CD4-positive, alpha-beta T cell (primary cell): ENCODE measurements around the gene AKAP8. TPM values are rescaled to one million over a fixed set of nuclear protein-coding genes. Genes with fewer than 3 reads are reported as not detected.

ENCODE experiments used
- ATAC-seq: fragments of 200-7000 bp; cut with Tn5 transposase; one replicate; pipeline ENCODE4 v1.10.0; 2022; ENCODE audit warnings: mild to moderate bottlenecking; ENCODE audit not compliant: poor library complexity
- CTCF ChIA-PET: fragments of 350-600 bp; sonication (Branson Sonifier 250); formaldehyde crosslinking; loops from one replicate; lab custom pipeline; 2021; ENCODE audit warnings: antibody characterized with exemption, inconsistent platforms; lab: Charles Lee
- POLR2A ChIA-PET: fragments of 350-600 bp; sonication (Branson Sonifier 250); formaldehyde crosslinking; loops from one replicate; lab custom pipeline; 2021; ENCODE audit warnings: antibody characterized with exemption, inconsistent platforms; lab: Charles Lee
- DNase-seq, 14 experiments: peaks; one replicate each; pipeline ENCODE4 v3.0.0-alpha.2; 2013 to 2020; ENCODE audit warnings: mixed read lengths in 2 of 14
- H3K27ac ChIP-seq, 2 donors: one replicate each; pipeline versions ENCODE4 v1.5.1 to v1.7.0; 2013; ENCODE audit warnings: low read length in 2 of 2, low read depth in 1 of 2, mild to moderate bottlenecking in 1 of 2
- H3K27me3 ChIP-seq, 2 experiments: 1 replicate in 1 of 2; 2 replicates in 1 of 2; pipeline versions ENCODE4 v1.6.1 to v1.7.0; 2013; ENCODE audit warnings: low read length in 2 of 2, control low read depth in 1 of 2, mild to moderate bottlenecking in 1 of 2, moderate library complexity in 1 of 2; ENCODE audit not compliant: insufficient read depth in 2 of 2, control insufficient read depth in 1 of 2
- H3K36me3 ChIP-seq: one replicate; pipeline ENCODE4 v1.6.1; 2013; ENCODE audit warnings: low read length, control low read depth; ENCODE audit not compliant: insufficient read depth
- H3K4me1 ChIP-seq: one replicate; pipeline ENCODE4 v1.6.1; 2013; ENCODE audit warnings: low read length, control low read depth; ENCODE audit not compliant: insufficient read depth
- H3K4me3 ChIP-seq: one replicate; pipeline ENCODE4 v1.5.1; 2013; ENCODE audit warnings: mild to moderate bottlenecking, low read length, moderate library complexity
- H3K9me3 ChIP-seq, 2 experiments: 1 replicate in 1 of 2; 2 replicates in 1 of 2; pipeline versions ENCODE4 v1.6.1 to v1.7.0; 2013; ENCODE audit warnings: low read length in 2 of 2, mild to moderate bottlenecking in 2 of 2, control low read depth in 1 of 2, moderate library complexity in 1 of 2; ENCODE audit not compliant: control insufficient read depth in 1 of 2, insufficient read depth in 1 of 2
- H3K27ac Mint-ChIP-seq: one replicate; pipeline ENCODE4 v1.8.0; 2020; ENCODE audit warnings: mixed read lengths
- H3K27me3 Mint-ChIP-seq: one replicate; pipeline ENCODE4 v1.8.0; 2021; ENCODE audit warnings: mixed read lengths
- H3K36me3 Mint-ChIP-seq: one replicate; pipeline ENCODE4 v1.8.0; 2021; ENCODE audit warnings: low read depth, mixed read lengths
- H3K4me1 Mint-ChIP-seq: one replicate; pipeline ENCODE4 v1.8.0; 2021; ENCODE audit warnings: low read depth, mixed read lengths
- H3K4me3 Mint-ChIP-seq: one replicate; pipeline ENCODE4 v1.8.0; 2020; ENCODE audit warnings: mild to moderate bottlenecking, mixed read lengths
- H3K9me3 Mint-ChIP-seq: one replicate; pipeline ENCODE4 v1.8.0; 2020; ENCODE audit warnings: mixed read lengths
- intact Hi-C, 2 experiments: fragments of 100-400 bp; cut with DNase I in 1 of 2; cut with micrococcal nuclease in 1 of 2; formaldehyde crosslinking; loops; one replicate each; pipeline versions ENCODE4 v1.15.1 to v1.9.0; 2023 to 2025; cut with DNase I, micrococcal nuclease
- total RNA-seq, 174 experiments: library from RNA in 2 of 174; stranded (reverse) in 2 of 174; gene quantifications; one replicate each; pipeline ENCODE4 v1.2.3 and lab custom pipeline; 2021 to 2026
- TF ChIP-seq, protein P1 (sequence below): fragments of 200-600 bp; IDR thresholded peaks from one replicate; pipeline ENCODE4 v1.8.0; 2022; ENCODE audit warnings: antibody characterized with exemption, mild to moderate bottlenecking

The AKAP8 gene
- total RNA-seq, 2 experiments from 2014 or later = 87.5 to 90.1 TPM

DNA sequence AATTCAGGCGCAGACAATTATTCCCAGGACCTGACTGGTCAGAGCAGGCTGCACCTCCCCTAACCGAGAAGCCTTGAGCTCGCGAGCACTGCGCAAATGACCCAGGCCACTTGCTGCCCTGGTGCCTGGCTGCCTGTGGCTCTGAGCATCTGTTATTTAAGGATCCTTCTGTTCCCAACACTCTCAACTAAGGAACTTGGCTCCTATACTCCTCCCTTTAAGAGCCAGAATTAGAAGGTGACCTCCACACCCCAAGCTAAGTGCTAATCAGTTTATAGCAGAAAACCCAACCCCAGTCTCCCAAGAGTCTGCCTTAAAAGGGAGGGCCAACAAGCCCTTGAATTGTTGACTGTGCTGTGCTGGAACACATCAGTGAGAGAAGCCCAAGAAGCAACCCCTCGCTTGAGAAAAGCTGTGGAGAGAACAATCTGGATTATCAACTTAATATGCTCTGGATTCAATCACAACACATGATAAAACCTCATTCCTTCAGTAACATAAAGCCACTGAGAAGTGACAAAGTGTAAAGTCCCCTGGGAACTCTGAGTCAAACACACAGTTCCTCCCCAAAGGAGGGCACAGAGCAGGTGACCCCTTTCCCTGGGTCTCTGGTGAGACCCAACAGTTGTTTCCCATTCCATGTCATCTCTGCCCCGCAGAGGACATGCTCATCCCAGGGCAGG is 24.7 kb upstream of the AKAP8 start:
- Mint-ChIP-seq H3K36me3 (peaks cover 83% of the 10 kb centered on the region), H3K9me3 (no peaks in the 10 kb centered on the region), H3K4me1 (peaks cover 40% of the 10 kb centered on the region), H3K4me3 (no peak overlapping the region), H3K27me3 (no peaks in the 10 kb centered on the region), H3K27ac (no peak overlapping the region)
- POLR2A ChIA-PET = no interaction called here
- no peak overlapping the region for H3K27ac ChIP-seq
- peaks cover 72% of the 10 kb centered on the region for H3K36me3 ChIP-seq
- peaks cover 6% of the 10 kb centered on the region for H3K4me1 ChIP-seq
- intact Hi-C loops = no loop called here
- ATAC-seq = no peak
- H3K9me3 ChIP-seq = no peaks in the 10 kb centered on the region
- H3K27me3 ChIP-seq = no peaks in the 10 kb centered on the region
- DNase-seq = peak in 1 of 14 experiments; percentile 2
- CTCF ChIA-PET = interaction anchor here (0.6 kb wide), 1 partner anchor 246 kb away, joined by 3 read pairs; no protein-coding TSS in a partner anchor
- TF ChIP-seq, protein P1, sequence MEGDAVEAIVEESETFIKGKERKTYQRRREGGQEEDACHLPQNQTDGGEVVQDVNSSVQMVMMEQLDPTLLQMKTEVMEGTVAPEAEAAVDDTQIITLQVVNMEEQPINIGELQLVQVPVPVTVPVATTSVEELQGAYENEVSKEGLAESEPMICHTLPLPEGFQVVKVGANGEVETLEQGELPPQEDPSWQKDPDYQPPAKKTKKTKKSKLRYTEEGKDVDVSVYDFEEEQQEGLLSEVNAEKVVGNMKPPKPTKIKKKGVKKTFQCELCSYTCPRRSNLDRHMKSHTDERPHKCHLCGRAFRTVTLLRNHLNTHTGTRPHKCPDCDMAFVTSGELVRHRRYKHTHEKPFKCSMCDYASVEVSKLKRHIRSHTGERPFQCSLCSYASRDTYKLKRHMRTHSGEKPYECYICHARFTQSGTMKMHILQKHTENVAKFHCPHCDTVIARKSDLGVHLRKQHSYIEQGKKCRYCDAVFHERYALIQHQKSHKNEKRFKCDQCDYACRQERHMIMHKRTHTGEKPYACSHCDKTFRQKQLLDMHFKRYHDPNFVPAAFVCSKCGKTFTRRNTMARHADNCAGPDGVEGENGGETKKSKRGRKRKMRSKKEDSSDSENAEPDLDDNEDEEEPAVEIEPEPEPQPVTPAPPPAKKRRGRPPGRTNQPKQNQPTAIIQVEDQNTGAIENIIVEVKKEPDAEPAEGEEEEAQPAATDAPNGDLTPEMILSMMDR = no peak
- no peak overlapping the region for H3K4me3 ChIP-seq

DNA sequence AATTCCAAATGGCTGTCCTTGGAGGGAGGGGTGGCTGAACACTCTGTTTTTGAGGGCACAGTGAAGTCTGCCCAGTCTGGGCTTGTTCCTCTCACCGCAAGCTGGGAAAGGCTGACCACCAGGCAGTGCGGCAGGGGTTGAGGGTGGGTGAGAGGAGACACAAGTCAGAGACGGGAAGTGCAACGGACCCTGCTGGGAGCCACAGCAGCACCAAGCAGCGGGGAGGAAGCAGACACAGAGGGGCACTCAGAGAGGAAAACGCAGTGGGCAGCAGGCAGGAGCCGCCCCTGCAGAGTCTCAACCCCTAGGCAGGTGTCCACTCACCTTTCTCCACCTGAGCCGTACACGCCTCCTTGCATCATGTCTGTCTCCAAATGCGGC is 23.6 kb upstream of the AKAP8 start:
- no peak overlapping the region for H3K4me3 ChIP-seq
- H3K27ac Mint-ChIP-seq = no peak overlapping the region
- H3K9me3 ChIP-seq = no peaks in the 10 kb centered on the region
- peaks cover 6% of the 10 kb centered on the region for H3K4me1 ChIP-seq
- TF ChIP-seq, protein P1 = no peak
- no peaks in the 10 kb centered on the region for H3K27me3 Mint-ChIP-seq
- peaks cover 80% of the 10 kb centered on the region for H3K36me3 ChIP-seq
- CTCF ChIA-PET = no interaction called here
- H3K9me3 Mint-ChIP-seq = no peaks in the 10 kb centered on the region
- H3K36me3 Mint-ChIP-seq = peaks cover 76% of the 10 kb centered on the region
- no peak overlapping the region for H3K4me3 Mint-ChIP-seq
- POLR2A ChIA-PET = no interaction called here
- H3K27ac ChIP-seq = no peak overlapping the region
- intact Hi-C loops = no loop called here
- H3K27me3 ChIP-seq = no peaks in the 10 kb centered on the region
- peaks cover 33% of the 10 kb centered on the region for H3K4me1 Mint-ChIP-seq
- ATAC-seq (no peak), DNase-seq (no peak)

DNA sequence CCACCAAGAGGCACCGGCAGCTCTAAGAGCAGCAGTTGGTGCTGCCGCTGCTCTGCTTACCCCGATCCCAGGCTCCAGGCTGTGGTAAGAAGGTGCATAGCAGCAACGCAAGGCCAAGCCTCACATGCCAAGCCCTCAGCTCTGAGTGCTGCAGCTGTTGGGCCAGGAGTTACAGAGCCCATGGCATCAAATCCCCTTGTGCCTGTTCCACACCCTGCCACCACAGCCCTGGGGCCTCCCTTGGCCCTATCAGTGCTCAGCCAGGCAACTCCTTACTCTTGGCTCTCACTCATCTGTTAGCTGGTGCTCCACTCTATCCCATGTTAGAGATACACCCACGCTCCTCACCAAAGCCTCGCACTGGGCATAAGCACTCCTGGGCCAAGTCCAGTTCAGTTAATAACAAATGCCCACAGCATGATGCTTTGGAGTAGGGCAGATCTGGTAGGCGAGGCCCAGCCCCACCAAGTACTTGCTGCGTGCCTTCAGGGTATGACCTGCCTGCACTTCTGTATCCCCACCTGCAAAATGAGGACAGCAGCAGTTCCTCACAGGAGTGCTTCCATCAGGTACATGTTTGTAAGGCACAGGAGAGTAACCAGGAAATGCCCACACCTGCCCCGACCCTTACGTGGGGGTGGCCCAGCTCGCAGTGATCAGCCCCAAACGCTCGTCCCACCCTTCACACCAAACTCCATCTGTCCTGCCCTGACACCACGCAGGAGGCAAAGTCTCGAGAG is 23.0 kb upstream of the AKAP8 start:
- POLR2A ChIA-PET = interaction anchor here (1.4 kb wide), 1 partner anchor 9 kb away, joined by 3 read pairs; no protein-coding TSS in a partner anchor
- H3K36me3 ChIP-seq = peaks cover 85% of the 10 kb centered on the region
- no peaks in the 10 kb centered on the region for H3K9me3 ChIP-seq
- Mint-ChIP-seq H3K4me3 (no peak overlapping the region), H3K36me3 (peaks cover 76% of the 10 kb centered on the region), H3K9me3 (no peaks in the 10 kb centered on the region), H3K4me1 (peaks cover 27% of the 10 kb centered on the region), H3K27ac (no peak overlapping the region), H3K27me3 (no peaks in the 10 kb centered on the region)
- no peak for ATAC-seq
- no peak overlapping the region for H3K27ac ChIP-seq
- H3K27me3 ChIP-seq = no peaks in the 10 kb centered on the region
- DNase-seq = peak in 1 of 14 experiments; percentile 8
- peaks cover 6% of the 10 kb centered on the region for H3K4me1 ChIP-seq
- intact Hi-C loops = no loop called here
- TF ChIP-seq, protein P1 = no peak
- CTCF ChIA-PET = no interaction called here
- H3K4me3 ChIP-seq = no peak overlapping the region
